Adipocyte (in vitro differentiated cells): ENCODE measurements around the gene RSBN1L.
A peak's percentile ranks its signal among the peaks of the same experiment; 100 is the strongest.

Experiments
- DNase-seq: peaks from one replicate; pipeline ENCODE4 v3.0.0-alpha.2; 2015; ENCODE audit warnings: low read depth
- H3K27me3 ChIP-seq: replicated peaks from 2 replicates; pipeline ENCODE4 v1.7.0; 2013; ENCODE audit warnings: mild to moderate bottlenecking, low read length, moderate library complexity; ENCODE audit not compliant: control insufficient read depth, insufficient read depth
- H3K36me3 ChIP-seq: 2 replicates; pipeline ENCODE4 v1.7.0; 2013; ENCODE audit warnings: low read length, mild to moderate bottlenecking, moderate library complexity; ENCODE audit not compliant: control insufficient read depth, insufficient read depth, severe bottlenecking
- H3K4me1 ChIP-seq: 2 replicates; pipeline ENCODE4 v1.7.0; 2013; ENCODE audit warnings: mild to moderate bottlenecking, low read length, moderate library complexity; ENCODE audit not compliant: control insufficient read depth, insufficient read depth
- H3K4me3 ChIP-seq: 2 replicates; pipeline ENCODE4 v1.7.0; 2013; ENCODE audit warnings: mild to moderate bottlenecking, low read length, moderate library complexity
- H3K9ac ChIP-seq: 2 replicates; pipeline ENCODE4 v1.7.0; 2013; ENCODE audit warnings: mild to moderate bottlenecking, low read length, moderate library complexity
- H3K9me3 ChIP-seq: 2 replicates; pipeline ENCODE4 v1.7.0; 2013; ENCODE audit warnings: mild to moderate bottlenecking, low read length, moderate library complexity; ENCODE audit not compliant: control insufficient read depth

The RSBN1L gene

GRCh38 chr7:77798394-77799077, 102.3 kb downstream of the RSBN1L start, which contains the start of the genes PHTF2 and TMEM60:
Gene PHTF2 (plus strand): TSS chr7:77798773.
Gene TMEM60 (minus strand): TSS chr7:77798434. CDS start chr7:77794373, 4,061 bp downstream.
- H3K36me3 ChIP-seq, result no peaks in the 10 kb centered on the region
- H3K4me1 ChIP-seq, result peaks cover 30% of the 10 kb centered on the region
- H3K9me3 ChIP-seq, result no peaks in the 10 kb centered on the region
- H3K4me3 ChIP-seq, result peak within 1 kb of the TSS; percentile 97
- no peaks in the 10 kb centered on the region for H3K27me3 ChIP-seq
- peak; percentile 99 for DNase-seq
- peak within 1 kb of the TSS; percentile 96 for H3K9ac ChIP-seq

- Histone ChIP-seq H3K9ac (peak overlapping the region; percentile 87), H3K4me1 (peaks cover 22% of the 10 kb centered on the region)
- peak; percentile 63 for DNase-seq
These were observed 103.1 kb downstream of the RSBN1L start for GRCh38 chr7:77799078-77799964.

GRCh38 chr7:77800158-77800557, 103.9 kb downstream of the RSBN1L start:
- Histone ChIP-seq H3K9me3 (no peaks in the 10 kb centered on the region), H3K36me3 (no peaks in the 10 kb centered on the region), H3K4me3 (peak overlapping the region; percentile 97), H3K27me3 (no peaks in the 10 kb centered on the region), H3K4me1 (peaks cover 17% of the 10 kb centered on the region), H3K9ac (peak overlapping the region; percentile 87)
- peak; percentile 37 for DNase-seq

More at GRCh38 chr7:77799078-77799964, 103.1 kb downstream of the RSBN1L start:
- Histone ChIP-seq H3K36me3 (no peaks in the 10 kb centered on the region), H3K4me3 (peak overlapping the region; percentile 97), H3K9me3 (no peaks in the 10 kb centered on the region), H3K27me3 (no peaks in the 10 kb centered on the region)

- Histone ChIP-seq H3K9me3 (peaks cover under 1% of the 10 kb centered on the region), H3K27me3 (no peaks in the 10 kb centered on the region), H3K4me3 (no peak overlapping the region), H3K36me3 (no peaks in the 10 kb centered on the region), H3K4me1 (peaks cover 17% of the 10 kb centered on the region), H3K9ac (no peak overlapping the region)
- DNase-seq, result no peak
These were observed 104.5 kb downstream of the RSBN1L start for GRCh38 chr7:77800730-77801129.

DNA sequence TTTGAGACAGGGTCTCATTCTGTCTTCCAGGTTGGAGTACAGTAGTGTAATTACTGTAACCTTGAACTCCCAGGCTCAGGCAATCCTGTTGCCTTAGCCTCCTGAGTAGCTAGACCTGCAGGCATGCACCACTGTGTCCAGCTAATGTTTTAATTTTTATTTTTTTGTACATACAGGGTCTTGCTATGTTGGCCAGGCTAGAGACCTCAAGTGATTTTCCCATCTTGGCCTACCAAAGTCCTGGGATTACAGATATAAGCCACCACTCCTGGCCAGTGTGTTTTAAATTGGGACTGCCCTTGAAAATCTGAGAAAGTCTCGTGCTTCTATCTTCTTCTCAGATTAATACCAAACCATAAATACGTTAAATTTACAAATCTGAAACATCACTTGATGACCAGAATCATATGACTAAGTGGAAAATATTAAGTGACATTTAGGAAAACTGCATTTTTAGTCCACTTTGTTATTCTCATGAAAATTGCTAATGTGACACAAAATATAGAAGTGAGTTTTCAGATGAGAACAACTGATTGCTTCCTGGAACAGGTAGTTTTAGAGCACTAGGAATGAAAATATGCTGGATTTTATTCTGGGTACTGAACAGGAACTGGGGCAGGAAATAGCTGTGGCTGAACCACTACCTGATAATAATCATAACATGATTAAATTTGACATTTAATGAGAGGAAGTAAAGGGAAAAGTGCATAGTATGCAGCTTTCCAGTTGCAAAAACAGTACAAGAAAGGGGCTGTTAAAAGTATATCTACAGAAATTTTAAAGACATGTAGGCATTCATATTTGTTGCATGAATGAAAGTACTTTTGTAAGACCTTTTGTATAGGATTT, 106.5 kb downstream of the RSBN1L start:
- Histone ChIP-seq H3K9me3 (peaks cover 20% of the 10 kb centered on the region), H3K4me1 (peaks cover 7% of the 10 kb centered on the region), H3K36me3 (no peaks in the 10 kb centered on the region), H3K27me3 (no peaks in the 10 kb centered on the region), H3K4me3 (no peak overlapping the region), H3K9ac (no peak overlapping the region)
- no peak for DNase-seq

DNA sequence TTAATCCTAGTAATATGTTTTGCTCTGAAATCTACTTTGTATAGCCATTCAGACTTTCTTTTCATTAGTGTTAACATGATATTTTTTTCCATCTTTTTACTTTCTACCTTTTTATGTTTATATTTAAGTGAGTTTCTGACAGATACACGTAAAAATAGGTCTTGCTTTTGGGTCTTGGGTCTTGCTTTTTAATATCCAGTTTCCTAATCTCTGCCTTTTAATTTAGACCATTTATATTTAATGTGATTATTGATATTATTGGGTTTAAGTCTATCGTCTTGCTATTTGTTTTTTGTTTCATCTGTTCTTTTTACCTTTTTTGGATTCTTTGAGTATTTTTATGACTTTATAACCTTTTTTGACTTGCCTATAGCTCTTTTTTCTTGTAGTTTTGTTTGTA, 110.2 kb downstream of the RSBN1L start:
- peaks cover 29% of the 10 kb centered on the region for H3K9me3 ChIP-seq
- H3K4me1 ChIP-seq, result no peaks in the 10 kb centered on the region
- peak overlapping the region; percentile 24 for H3K4me3 ChIP-seq
- no peak for DNase-seq
- H3K9ac ChIP-seq, result no peak overlapping the region
- H3K27me3 ChIP-seq, result no peaks in the 10 kb centered on the region
- no peaks in the 10 kb centered on the region for H3K36me3 ChIP-seq

DNA sequence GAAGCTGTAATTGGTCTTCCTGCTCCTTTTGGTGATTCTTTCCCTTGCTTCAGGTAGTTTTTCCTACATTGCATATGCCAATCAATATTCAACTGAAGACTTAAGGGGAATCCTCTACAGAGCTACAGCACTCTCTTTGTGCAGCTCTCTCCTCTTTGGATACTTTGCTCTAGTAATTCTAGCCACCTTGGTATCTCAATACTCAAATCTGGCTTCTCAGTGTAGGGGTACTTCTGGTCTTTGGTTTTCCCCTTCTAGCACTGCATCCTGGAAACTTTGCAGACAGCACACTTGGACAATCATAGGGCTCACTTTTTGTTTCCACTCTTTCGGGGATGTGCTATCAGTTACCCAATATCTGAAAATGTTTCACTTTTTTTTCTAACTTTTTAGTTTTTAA, 112.3 kb downstream of the RSBN1L start:
- H3K4me3 ChIP-seq, result no peak overlapping the region
- H3K27me3 ChIP-seq, result no peaks in the 10 kb centered on the region
- no peak for DNase-seq
- H3K36me3 ChIP-seq, result no peaks in the 10 kb centered on the region
- H3K9me3 ChIP-seq, result peaks cover 29% of the 10 kb centered on the region
- H3K9ac ChIP-seq, result no peak overlapping the region
- peaks cover 9% of the 10 kb centered on the region for H3K4me1 ChIP-seq

DNA sequence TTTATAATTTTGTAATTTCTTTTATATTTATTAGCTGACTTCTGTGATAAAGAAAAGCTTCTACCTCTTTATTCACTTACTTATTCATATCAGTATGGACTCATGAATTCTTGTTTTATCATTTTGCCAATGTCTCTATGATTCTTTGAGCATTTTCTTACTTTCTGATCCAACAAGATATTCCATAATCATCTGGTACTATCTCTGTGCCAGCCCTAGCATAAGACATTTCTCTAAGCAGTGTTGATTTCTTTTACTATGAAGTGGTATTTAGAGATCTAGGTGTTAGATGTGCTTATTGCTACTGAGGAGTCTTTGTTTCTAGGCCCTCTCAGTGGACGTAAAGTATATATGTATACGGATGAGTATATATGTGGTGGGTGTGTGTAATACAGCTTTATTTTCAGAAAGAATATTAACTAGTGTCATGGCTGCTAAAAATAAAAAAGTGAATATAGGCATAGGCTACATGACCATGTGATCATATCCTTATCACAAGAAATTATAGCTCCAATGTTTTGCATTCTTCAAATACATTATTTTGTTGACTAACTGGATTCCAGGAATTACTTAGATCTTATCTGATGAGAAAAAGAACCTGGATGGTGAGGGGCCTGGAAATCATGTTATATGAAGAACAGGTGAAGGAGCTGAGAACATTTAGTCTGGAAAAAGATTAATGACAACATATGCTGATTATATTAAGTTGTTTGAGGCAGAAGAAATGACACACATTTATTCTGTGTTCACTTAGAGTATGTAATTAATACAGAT, 115.4 kb downstream of the RSBN1L start:
- Histone ChIP-seq H3K9me3 (peaks cover 19% of the 10 kb centered on the region), H3K36me3 (no peaks in the 10 kb centered on the region), H3K4me1 (peaks cover 9% of the 10 kb centered on the region), H3K9ac (no peak overlapping the region), H3K27me3 (no peaks in the 10 kb centered on the region), H3K4me3 (no peak overlapping the region)
- DNase-seq, result peak; percentile 27

DNA sequence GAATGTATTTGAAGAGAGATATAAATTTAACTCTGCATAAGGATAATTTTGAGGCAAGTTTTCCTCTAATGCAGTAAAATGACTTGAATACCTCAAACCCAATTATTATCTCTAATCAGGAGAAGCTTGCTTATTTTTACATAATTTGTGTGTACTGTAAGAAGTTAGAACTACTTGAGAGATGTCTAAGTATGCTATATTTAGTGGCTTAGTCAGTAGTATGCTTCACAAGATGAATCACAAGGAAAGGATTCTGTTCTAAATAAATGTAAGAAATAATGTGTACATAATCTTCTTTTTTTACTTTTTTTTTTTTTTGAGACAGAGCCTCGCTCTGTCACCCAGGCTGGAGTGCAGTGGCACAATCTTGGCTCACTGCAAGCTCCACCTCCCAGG, 116.0 kb downstream of the RSBN1L start:
- peak; percentile 71 for DNase-seq
- H3K27me3 ChIP-seq, result no peaks in the 10 kb centered on the region
- peaks cover 9% of the 10 kb centered on the region for H3K4me1 ChIP-seq
- H3K9me3 ChIP-seq, result peaks cover 13% of the 10 kb centered on the region
- H3K36me3 ChIP-seq, result no peaks in the 10 kb centered on the region
- H3K4me3 ChIP-seq, result no peak overlapping the region
- no peak overlapping the region for H3K9ac ChIP-seq

DNA sequence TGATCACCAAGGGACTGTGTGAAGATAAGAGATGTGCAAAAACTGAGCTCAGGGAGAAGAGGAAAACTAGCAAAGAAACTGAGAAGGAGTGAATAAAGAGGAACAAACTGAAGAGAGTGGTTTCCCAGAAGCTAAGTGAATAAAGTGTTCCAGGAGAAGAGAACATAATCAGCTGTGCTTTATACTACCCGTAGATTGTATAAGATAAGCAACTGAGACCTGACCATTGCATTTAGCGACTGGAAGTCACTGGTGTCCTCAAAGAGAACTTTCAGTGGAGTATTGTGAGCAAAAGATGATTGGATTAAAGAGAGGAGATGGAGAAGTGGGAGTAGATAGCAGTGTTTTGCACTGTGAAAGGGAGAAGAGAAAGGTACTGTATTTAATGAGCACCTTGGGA, 116.9 kb downstream of the RSBN1L start:
- H3K4me3 ChIP-seq, result no peak overlapping the region
- no peak for DNase-seq
- H3K27me3 ChIP-seq, result no peaks in the 10 kb centered on the region
- no peaks in the 10 kb centered on the region for H3K36me3 ChIP-seq
- H3K9ac ChIP-seq, result no peak overlapping the region
- H3K9me3 ChIP-seq, result peaks cover 5% of the 10 kb centered on the region
- H3K4me1 ChIP-seq, result peaks cover 9% of the 10 kb centered on the region
